Measurements from ENCODE around the gene LMOD2.

Gene LMOD2

GRCh38 chr7:123637878-123638277, 17.8 kb upstream of the LMOD2 start:
- DNase-seq (ENCODE audit: low read depth): no peak
- TF ChIP-seq CTCF (IDR thresholded peaks at IDR 0.05; ENCODE audit: control insufficient read depth, insufficient read depth, low read depth, low read length, missing control alignments): no peak
- H3K4me3 ChIP-seq (ENCODE audit: control insufficient read depth, low read depth, low read length): no peak overlapping the region

DNA sequence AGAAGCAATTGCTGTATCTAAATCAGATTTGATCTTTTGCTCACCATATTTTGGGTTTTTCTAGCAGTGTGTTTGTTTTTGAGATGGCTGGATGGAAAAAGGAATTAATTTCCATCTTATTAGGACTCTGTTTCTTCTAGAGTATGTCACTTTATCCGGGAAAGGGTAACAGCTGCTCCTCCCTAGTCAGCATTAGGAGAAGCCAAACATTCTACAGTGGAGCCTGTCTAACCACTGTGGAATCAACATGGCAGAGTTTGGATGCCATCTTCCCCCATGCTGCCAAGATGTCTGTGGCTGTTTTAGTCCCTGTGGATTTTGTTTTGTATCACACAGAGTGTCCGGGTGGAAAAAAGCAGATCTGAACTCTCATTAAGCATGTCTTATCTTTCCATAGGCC, 16.0 kb upstream of the LMOD2 start:
- TF ChIP-seq CTCF (IDR thresholded peaks at IDR 0.05; ENCODE audit: control insufficient read depth, insufficient read depth, low read depth, low read length, missing control alignments): no peak
- no peak for DNase-seq (ENCODE audit: low read depth)
- no peak overlapping the region for H3K4me3 ChIP-seq (ENCODE audit: control insufficient read depth, low read depth, low read length)

GRCh38 chr7:123640583-123640982, 15.1 kb upstream of the LMOD2 start:
- no peak for DNase-seq (ENCODE audit: low read depth)
- H3K4me3 ChIP-seq (ENCODE audit: control insufficient read depth, low read depth, low read length): no peak overlapping the region
- no peak for TF ChIP-seq CTCF (IDR thresholded peaks at IDR 0.05; ENCODE audit: control insufficient read depth, insufficient read depth, low read depth, low read length, missing control alignments)

GRCh38 chr7:123641901-123642300, 13.8 kb upstream of the LMOD2 start:
- no peak for DNase-seq (ENCODE audit: low read depth)
- TF ChIP-seq CTCF (IDR thresholded peaks at IDR 0.05; ENCODE audit: control insufficient read depth, insufficient read depth, low read depth, low read length, missing control alignments): no peak
- no peak overlapping the region for H3K4me3 ChIP-seq (ENCODE audit: control insufficient read depth, low read depth, low read length)

DNA sequence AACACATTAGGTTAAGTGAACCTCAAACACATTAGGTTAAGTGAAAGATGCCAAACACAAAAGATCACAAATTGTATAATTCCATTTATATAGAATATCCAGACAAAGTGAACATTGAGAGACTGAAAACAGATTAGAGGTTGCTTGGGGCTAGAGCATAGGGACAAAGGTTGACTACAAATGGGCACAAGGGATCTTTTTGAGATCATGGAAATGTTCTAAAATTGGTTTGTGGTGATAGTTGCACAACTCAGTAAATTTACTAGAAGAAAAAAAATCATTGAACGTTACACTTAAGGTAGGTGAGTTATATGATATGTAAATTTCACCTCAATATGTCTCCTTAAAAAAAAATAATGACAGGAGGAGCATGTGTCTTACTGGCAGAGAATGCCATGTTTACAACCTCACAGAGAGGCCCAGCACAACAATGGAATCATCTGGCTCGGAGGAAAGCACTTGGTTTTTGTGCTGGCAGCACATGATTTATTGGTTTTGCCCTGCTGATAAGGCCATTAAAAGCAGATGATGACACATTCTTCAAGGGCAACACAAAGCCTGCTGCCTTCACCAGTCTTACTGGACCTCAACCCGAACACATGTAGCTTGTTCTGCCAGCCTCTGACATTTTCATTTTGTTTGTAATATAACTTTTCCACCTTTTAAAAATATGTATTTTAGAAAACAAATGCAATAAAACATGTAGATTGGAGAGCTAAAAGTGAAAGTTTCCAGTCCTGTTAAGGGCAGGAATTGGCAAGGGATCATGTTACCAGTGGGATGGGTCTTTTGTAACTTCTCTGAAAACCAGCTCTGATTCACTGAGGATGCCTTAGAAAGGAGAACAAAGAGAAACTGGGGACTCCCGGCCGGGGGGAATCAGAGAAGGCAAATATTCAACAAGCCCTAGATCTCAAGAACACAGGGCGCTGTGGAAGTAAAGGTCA, 11.9 kb upstream of the LMOD2 start:
- DNase-seq (ENCODE audit: low read depth): peak; percentile 29
- no peak for TF ChIP-seq CTCF (IDR thresholded peaks at IDR 0.05; ENCODE audit: control insufficient read depth, insufficient read depth, low read depth, low read length, missing control alignments)
- H3K4me3 ChIP-seq (ENCODE audit: control insufficient read depth, low read depth, low read length): no peak overlapping the region

DNA sequence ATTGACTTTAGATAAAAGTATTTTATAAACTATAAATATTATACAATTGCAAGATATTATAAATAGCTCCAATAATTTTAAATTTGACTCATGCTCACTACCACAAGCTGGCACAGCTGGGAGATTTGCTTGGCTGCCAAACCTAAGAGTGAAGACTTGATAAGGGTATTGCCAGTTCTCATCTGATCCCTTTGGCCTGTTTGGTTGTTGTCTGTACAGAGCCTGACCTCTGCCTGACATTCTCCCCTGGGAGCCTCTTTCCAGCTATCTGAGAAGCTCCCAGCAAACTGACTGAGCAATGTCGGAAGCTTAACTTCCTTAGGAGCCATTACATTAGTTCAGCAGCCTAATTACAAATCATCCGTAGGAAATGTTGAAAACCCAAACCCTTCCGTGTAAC, 10.2 kb upstream of the LMOD2 start:
- no peak for DNase-seq (ENCODE audit: low read depth)
- TF ChIP-seq CTCF (IDR thresholded peaks at IDR 0.05; ENCODE audit: control insufficient read depth, insufficient read depth, low read depth, low read length, missing control alignments): no peak
- H3K4me3 ChIP-seq (ENCODE audit: control insufficient read depth, low read depth, low read length): no peak overlapping the region

Data from AG09309 (cell line).